DOHH2 (cell line): ENCODE results near the gene OR4C45.

ENCODE experiments used
- H3F3A ChIP-seq: fragments of 200-600 bp; sonication (generic), shearing (Covaris generic); 2 replicates; pipeline ENCODE4 v1.6.0; 2016; ENCODE audit warnings: antibody characterized with exemption, mild to moderate bottlenecking; ENCODE audit not compliant: control insufficient read depth, insufficient read depth
- H3K27ac ChIP-seq: fragments of 200-600 bp; sonication (generic); 2 replicates; pipeline ENCODE4 v1.5.1; 2014; ENCODE audit warnings: low read depth, mild to moderate bottlenecking, low read length, moderate library complexity
- H3K27me3 ChIP-seq: fragments of 200-600 bp; sonication (generic); 2 replicates; pipeline ENCODE4 v1.6.1; 2014; ENCODE audit warnings: mild to moderate bottlenecking, low read length, mixed read lengths; ENCODE audit not compliant: control insufficient read depth
- H3K36me3 ChIP-seq: fragments of 200-600 bp; sonication (generic); 2 replicates; pipeline ENCODE4 v1.6.1; 2014; ENCODE audit warnings: mild to moderate bottlenecking, low read length, moderate library complexity, mixed read lengths; ENCODE audit not compliant: control insufficient read depth
- H3K4me1 ChIP-seq: fragments of 200-600 bp; sonication (generic); 2 replicates; pipeline ENCODE4 v1.6.1; 2014; ENCODE audit warnings: mild to moderate bottlenecking, low read length, mixed read lengths; ENCODE audit not compliant: control insufficient read depth
- H3K4me2 ChIP-seq: fragments of 200-600 bp; sonication (generic); 2 replicates; pipeline ENCODE4 v1.6.0; 2014; ENCODE audit warnings: mild to moderate bottlenecking, low read length, moderate library complexity
- H3K4me3 ChIP-seq: fragments of 200-600 bp; sonication (generic); 2 replicates; pipeline ENCODE4 v1.5.1; 2014; ENCODE audit warnings: mild to moderate bottlenecking, low read length, mixed read lengths
- H3K79me2 ChIP-seq: fragments of 200-600 bp; sonication (generic); 2 replicates; pipeline ENCODE4 v1.6.1; 2014; ENCODE audit warnings: mild to moderate bottlenecking, low read length, mixed read lengths; ENCODE audit not compliant: control insufficient read depth
- H3K9me2 ChIP-seq: fragments of 200-600 bp; sonication (generic); replicated peaks from 2 replicates; pipeline ENCODE4 v1.6.1; 2014; ENCODE audit warnings: mild to moderate bottlenecking, low read length, mixed read lengths; ENCODE audit not compliant: control insufficient read depth
- H3K9me3 ChIP-seq: fragments of 200-600 bp; sonication (generic); 2 replicates; pipeline ENCODE4 v1.6.1; 2014; ENCODE audit warnings: antibody characterized with exemption, low read length, mixed read lengths; ENCODE audit not compliant: control insufficient read depth, insufficient read depth
- H4K20me1 ChIP-seq: fragments of 200-600 bp; sonication (generic); 2 replicates; pipeline ENCODE4 v1.6.0; 2014; ENCODE audit warnings: low read depth, mild to moderate bottlenecking, antibody characterized with exemption, low read length, moderate library complexity; ENCODE audit not compliant: control insufficient read depth, insufficient read depth
- EZH2phosphoT487 ChIP-seq: fragments of 200-600 bp; sonication (generic); IDR thresholded peaks from 2 replicates; pipeline ENCODE4 v1.6.1; 2017; ENCODE audit warnings: borderline replicate concordance, mild to moderate bottlenecking, antibody characterized with exemption, low read length, moderate library complexity, mixed read lengths
- TF ChIP-seq, protein P1 (sequence below): fragments of 200-600 bp; sonication (generic); IDR thresholded peaks from one replicate; pipeline ENCODE4 v1.5.1; 2014; ENCODE audit warnings: antibody characterized with exemption, mild to moderate bottlenecking, low read depth, low read length; ENCODE audit not compliant: poor library complexity, severe bottlenecking

The OR4C45 gene

DNA sequence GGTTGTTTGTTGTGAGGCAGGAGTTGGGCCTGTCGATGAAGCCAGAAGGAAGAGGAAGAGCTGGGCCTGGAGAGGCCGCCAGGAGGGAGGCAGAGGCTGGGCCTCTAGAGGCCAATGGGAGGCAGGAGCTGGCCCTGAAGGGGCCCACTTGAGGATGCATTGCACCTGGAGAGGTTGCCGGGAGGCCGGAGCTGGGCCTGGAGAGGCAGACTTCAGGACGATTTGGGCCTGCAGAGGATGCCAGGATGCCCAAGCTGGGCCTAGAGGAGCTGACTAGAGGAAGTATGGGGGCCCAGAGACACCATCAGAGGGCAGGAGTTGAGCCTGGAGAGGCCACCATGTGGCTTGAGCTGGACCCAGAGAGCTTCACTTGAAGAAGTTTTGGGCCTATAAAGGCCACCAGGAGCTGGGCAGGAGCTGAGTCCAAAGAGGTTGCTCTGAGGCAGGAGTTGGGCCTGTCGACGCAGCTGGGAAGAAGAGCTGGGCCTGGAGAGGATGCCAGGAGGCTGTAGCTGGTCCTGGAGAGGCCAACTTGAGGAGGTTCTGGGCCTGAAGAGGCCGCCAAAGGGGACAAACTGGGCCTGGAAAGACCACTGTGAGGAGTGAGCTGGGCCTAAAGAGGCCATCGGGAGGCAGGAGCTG lies 39.0 kb downstream of the OR4C45 start:
- no peaks in the 10 kb centered on the region for H3K36me3 ChIP-seq
- H3F3A ChIP-seq = no peaks in the 10 kb centered on the region
- H3K4me3 ChIP-seq = no peak overlapping the region
- H3K9me2 ChIP-seq = no peaks in the 10 kb centered on the region
- H3K79me2 ChIP-seq = no peaks in the 10 kb centered on the region
- H4K20me1 ChIP-seq = no peaks in the 10 kb centered on the region
- no peak overlapping the region for H3K27ac ChIP-seq
- H3K27me3 ChIP-seq = no peaks in the 10 kb centered on the region
- TF ChIP-seq, protein P1, sequence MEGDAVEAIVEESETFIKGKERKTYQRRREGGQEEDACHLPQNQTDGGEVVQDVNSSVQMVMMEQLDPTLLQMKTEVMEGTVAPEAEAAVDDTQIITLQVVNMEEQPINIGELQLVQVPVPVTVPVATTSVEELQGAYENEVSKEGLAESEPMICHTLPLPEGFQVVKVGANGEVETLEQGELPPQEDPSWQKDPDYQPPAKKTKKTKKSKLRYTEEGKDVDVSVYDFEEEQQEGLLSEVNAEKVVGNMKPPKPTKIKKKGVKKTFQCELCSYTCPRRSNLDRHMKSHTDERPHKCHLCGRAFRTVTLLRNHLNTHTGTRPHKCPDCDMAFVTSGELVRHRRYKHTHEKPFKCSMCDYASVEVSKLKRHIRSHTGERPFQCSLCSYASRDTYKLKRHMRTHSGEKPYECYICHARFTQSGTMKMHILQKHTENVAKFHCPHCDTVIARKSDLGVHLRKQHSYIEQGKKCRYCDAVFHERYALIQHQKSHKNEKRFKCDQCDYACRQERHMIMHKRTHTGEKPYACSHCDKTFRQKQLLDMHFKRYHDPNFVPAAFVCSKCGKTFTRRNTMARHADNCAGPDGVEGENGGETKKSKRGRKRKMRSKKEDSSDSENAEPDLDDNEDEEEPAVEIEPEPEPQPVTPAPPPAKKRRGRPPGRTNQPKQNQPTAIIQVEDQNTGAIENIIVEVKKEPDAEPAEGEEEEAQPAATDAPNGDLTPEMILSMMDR = no peak
- TF ChIP-seq EZH2phosphoT487 = no peak
- peaks cover 5% of the 10 kb centered on the region; the same call in 1 of the 2 replicates for H3K9me3 ChIP-seq
- no peak overlapping the region for H3K4me2 ChIP-seq
- H3K4me1 ChIP-seq = no peaks in the 10 kb centered on the region

- TF ChIP-seq, protein P1 = no peak
- TF ChIP-seq EZH2phosphoT487 = no peak
- no peak overlapping the region for H3K4me2 ChIP-seq
- peaks cover 5% of the 10 kb centered on the region; the same call in 1 of the 2 replicates for H3K9me3 ChIP-seq
Observed at GRCh38 chr11:50072226-50073112, 39.8 kb downstream of the OR4C45 start.

DNA sequence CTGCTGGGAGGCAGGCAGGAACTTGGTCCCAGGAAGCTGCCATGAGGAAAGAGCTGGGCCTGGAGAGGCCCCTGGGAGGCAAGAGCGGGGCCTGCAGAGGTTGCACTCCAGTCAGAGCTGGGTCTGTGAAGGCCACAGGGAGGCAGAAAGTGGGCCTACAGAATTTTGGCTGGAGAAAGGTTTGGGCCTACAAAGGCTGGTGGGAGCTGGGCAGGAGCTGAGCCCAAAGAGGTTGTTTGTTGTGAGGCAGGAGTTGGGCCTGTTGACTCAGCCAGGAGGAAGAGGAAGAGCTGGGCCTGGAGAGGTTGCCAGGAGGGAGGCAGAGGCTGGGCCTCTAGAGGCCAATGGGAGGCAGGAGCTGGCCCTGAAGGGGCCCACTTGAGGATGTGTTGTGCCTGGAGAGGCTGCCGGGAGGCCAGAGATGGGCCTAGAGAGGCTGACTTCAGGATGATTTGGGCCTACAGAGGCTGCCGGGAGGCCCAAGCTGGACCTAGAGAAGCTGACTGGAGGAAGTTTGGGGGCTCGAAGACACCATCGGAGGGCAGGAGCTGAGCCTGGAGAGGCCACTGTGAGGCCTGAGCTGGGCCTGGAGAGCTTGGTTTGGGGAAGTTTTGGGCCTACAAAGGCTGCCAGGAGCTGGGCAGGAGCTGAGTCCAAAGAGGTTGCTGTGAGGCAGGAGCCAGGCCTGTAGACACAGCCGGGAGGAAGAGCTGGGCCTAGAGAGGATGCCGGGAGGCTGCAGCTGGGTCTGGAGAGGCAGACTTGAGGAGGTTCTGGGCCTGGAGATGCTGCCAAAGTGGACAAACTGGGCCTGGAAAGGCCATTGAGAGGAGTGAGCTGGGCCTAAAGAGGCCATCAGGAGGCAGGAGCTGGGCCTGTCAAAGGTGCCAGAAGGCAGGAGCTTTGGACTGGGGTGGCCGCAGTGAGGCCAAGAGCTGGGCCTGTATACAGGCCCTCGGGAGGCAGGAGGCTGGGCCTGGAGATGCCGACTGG lies 40.7 kb downstream of the OR4C45 start:
- TF ChIP-seq EZH2phosphoT487 = no peak
- TF ChIP-seq, protein P1 = no peak
- Histone ChIP-seq H3K4me1 (no peaks in the 10 kb centered on the region), H3K9me3 (peaks cover 5% of the 10 kb centered on the region; the same call in 1 of the 2 replicates), H3K79me2 (no peaks in the 10 kb centered on the region), H3K9me2 (no peaks in the 10 kb centered on the region), H3K27ac (no peak overlapping the region), H3F3A (no peaks in the 10 kb centered on the region), H3K27me3 (no peaks in the 10 kb centered on the region), H3K4me3 (no peak overlapping the region), H4K20me1 (no peaks in the 10 kb centered on the region), H3K4me2 (no peak overlapping the region), H3K36me3 (no peaks in the 10 kb centered on the region)

More at GRCh38 chr11:50072226-50073112, 39.8 kb downstream of the OR4C45 start:
- Histone ChIP-seq H3K27ac (no peak overlapping the region), H3K9me2 (no peaks in the 10 kb centered on the region), H3K36me3 (no peaks in the 10 kb centered on the region), H3K79me2 (no peaks in the 10 kb centered on the region), H3K4me3 (no peak overlapping the region), H3K27me3 (no peaks in the 10 kb centered on the region), H3K4me1 (no peaks in the 10 kb centered on the region), H3F3A (no peaks in the 10 kb centered on the region), H4K20me1 (no peaks in the 10 kb centered on the region)
